ENCODE data around the gene CDC14B.

Gene CDC14B

DNA sequence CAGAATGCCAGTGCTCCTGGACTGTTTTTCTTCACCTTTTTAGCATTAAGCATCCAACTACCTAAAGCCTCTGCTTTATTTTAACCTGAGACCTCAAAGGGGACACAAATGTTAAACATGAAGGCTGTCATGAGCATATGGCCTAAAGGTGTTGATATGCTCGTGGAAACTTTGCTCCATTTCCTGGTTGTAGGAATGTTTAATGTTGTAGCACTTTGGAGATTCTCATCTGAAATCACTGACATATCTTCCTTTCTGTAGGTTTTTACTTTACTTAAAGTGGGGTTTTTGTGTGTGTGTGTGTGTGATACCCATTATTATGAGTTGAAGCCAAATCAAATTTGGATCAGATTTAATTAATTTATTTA lies 132.6 kb downstream of the CDC14B start:
- no peak overlapping the region for H3K4me3 ChIP-seq (ENCODE audit: low read depth, low read length)
- no peak for DNase-seq (ENCODE audit: low read depth)
- TF ChIP-seq, protein P1, sequence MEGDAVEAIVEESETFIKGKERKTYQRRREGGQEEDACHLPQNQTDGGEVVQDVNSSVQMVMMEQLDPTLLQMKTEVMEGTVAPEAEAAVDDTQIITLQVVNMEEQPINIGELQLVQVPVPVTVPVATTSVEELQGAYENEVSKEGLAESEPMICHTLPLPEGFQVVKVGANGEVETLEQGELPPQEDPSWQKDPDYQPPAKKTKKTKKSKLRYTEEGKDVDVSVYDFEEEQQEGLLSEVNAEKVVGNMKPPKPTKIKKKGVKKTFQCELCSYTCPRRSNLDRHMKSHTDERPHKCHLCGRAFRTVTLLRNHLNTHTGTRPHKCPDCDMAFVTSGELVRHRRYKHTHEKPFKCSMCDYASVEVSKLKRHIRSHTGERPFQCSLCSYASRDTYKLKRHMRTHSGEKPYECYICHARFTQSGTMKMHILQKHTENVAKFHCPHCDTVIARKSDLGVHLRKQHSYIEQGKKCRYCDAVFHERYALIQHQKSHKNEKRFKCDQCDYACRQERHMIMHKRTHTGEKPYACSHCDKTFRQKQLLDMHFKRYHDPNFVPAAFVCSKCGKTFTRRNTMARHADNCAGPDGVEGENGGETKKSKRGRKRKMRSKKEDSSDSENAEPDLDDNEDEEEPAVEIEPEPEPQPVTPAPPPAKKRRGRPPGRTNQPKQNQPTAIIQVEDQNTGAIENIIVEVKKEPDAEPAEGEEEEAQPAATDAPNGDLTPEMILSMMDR (IDR thresholded peaks at IDR 0.05; ENCODE audit: insufficient read depth, low read depth, low read length, missing control alignments): no peak

DNA sequence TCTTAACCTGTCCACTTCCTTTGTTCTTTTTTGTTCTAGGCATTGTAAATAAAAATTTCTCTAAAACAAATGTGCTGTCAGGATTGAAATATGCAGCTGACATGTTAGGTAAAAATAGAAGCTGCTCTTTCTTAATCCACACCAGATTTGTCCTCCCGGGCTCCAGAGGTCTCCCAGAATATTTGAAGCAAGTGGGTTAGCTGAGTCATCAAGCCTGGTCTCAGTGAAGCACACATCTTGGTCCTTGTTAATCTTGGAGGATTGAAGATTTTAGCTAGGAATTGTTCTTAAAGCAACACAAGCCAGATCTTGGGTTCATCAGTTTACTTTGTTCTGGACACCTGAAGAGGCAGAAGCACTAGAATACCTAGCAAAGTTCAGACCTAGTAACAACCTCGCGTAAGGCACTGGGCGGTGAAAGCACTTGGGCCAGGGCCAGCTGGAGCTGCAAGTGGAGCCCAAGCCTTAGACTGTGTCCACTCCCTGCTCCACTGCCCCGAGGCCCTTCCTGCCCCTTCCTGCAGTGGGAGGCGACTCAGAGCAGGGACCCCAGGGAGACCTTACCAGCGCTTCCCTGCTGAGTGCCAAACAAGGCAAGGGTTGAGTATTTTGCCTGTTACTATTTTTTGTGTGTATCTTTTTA lies 133.1 kb downstream of the CDC14B start:
- H3K4me3 ChIP-seq (ENCODE audit: low read depth, low read length): no peak overlapping the region
- no peak for DNase-seq (ENCODE audit: low read depth)
- TF ChIP-seq, protein P1 (IDR thresholded peaks at IDR 0.05; ENCODE audit: insufficient read depth, low read depth, low read length, missing control alignments): no peak

DNA sequence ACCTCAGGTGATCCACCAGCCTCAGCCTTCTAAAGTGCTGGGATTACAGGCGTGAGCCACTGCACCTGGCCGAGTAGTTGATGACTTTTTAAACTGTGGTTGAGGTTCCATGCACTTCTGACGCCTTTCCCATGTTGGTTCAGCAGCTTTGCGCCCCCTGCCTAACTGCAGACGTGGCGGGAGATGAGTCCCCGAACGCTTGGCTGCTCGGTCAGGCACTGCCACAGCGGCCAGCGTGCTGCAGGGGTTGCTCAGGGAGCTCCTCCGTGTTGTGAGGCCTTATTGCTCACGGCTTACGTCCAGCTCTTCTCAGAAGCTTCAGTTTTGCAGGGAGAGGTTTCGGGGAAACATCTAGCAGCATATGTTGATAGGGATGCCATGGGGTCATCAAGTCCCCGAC lies 134.4 kb downstream of the CDC14B start:
- TF ChIP-seq, protein P1 (IDR thresholded peaks at IDR 0.05; ENCODE audit: insufficient read depth, low read depth, low read length, missing control alignments): no peak
- H3K4me3 ChIP-seq (ENCODE audit: low read depth, low read length): no peak overlapping the region
- DNase-seq (ENCODE audit: low read depth): no peak

DNA sequence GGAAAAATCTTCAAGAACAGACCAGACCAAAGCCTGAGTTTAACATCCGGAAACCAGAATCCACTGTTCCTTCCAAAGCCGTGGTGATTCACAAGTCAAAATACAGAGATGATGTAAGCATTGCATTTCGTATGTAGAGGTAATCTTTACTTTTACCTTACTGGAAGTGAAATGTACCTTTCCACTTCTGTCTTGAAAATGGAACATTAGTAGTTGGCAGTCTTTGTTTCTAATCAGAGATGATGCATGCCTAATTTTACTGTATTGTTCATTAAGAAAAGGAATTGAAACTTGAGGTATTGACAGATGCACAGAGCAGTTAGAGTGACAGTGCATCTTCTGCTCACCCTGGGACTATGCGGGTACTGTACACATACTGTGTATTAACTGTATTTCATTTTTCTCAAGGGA lies 135.1 kb downstream of the CDC14B start:
- H3K4me3 ChIP-seq (ENCODE audit: low read depth, low read length): no peak overlapping the region
- TF ChIP-seq, protein P1 (IDR thresholded peaks at IDR 0.05; ENCODE audit: insufficient read depth, low read depth, low read length, missing control alignments): no peak
- peak; percentile 73 for DNase-seq (ENCODE audit: low read depth)

DNA sequence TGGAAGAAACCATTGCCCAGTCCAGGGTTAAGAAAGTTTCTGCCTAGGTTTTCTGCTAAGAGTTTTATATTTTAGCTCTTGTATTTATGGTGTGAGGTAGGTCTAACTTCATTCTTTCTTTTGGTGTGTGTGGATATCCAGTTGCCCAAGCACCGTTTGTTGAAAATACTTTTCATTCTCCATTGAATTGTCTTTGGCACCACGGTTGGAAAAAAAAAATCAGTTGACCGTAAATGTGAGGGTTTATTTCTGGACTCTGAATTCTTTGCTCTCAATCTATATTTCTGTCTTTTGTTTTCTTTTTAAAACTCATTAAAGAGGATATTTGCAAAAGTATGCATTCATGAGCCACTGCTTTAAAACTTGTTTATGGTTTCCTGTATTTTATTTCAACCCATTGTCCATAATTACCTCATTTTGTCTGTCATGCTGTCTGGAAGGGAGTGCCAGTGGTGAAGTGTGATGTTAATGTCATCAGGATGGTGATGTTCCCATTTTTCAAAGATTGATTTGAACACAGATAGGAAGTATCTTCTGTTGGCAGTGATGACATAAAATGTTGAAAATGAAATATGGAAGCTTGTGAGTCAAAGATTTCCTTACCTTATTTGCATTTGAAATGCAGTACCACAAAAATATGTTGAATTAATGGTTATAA lies 135.8 kb downstream of the CDC14B start:
- no peak overlapping the region for H3K4me3 ChIP-seq (ENCODE audit: low read depth, low read length)
- DNase-seq (ENCODE audit: low read depth): no peak
- TF ChIP-seq, protein P1 (IDR thresholded peaks at IDR 0.05; ENCODE audit: insufficient read depth, low read depth, low read length, missing control alignments): no peak

DNA sequence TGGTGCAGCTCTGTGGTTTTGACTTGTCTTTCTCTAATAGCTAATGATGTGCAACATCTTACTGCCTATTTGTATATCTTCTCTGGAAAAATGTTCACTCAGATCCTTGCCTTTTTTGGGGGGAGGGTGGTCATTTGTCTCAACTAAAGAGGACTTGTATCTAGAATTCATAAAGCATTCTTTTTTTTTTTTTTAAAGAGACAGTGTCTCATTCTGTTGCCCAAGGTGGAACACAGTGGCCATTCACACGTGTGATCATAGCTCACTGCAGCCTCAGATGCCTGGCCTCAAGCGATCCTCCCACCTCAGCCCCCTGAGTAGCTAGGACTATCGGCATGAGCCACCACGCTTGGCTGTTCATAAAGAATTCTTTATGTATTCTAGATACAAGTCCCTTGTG lies 136.4 kb downstream of the CDC14B start:
- H3K4me3 ChIP-seq (ENCODE audit: low read depth, low read length): no peak overlapping the region
- DNase-seq (ENCODE audit: low read depth): no peak
- TF ChIP-seq, protein P1 (IDR thresholded peaks at IDR 0.05; ENCODE audit: insufficient read depth, low read depth, low read length, missing control alignments): no peak

DNA sequence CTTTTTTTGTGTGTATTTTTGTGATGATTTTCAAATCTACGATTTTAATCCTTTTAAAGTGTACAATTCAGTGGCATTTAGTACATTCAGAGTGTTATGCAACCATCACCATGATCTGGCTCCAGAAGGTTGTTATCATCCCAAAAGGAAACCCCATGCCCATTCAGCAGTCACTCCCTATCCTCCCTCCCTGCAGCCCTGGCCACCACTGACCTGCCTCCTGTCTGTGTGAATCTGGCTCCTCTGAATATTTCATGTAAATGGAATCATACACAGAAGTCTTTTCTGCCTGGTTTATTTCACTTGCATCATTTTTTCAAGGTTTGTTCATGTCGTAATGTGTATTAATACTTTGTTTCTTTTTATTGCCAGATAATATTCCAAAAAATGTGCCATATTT lies 137.2 kb downstream of the CDC14B start:
- TF ChIP-seq, protein P1 (IDR thresholded peaks at IDR 0.05; ENCODE audit: insufficient read depth, low read depth, low read length, missing control alignments): no peak
- H3K4me3 ChIP-seq (ENCODE audit: low read depth, low read length): no peak overlapping the region
- DNase-seq (ENCODE audit: low read depth): no peak

Measured in GM12865 (cell line).